ENCODE measurements around the gene TBX5. TPM values are rescaled to one million over a fixed set of nuclear protein-coding genes. Genes with fewer than 3 reads are reported as not detected.

TBX5 gene
- polyA plus RNA-seq, 1 donor (not counting 4 experiments of a cell fraction or from before 2014, with no cell fraction given), result not detected

DNA sequence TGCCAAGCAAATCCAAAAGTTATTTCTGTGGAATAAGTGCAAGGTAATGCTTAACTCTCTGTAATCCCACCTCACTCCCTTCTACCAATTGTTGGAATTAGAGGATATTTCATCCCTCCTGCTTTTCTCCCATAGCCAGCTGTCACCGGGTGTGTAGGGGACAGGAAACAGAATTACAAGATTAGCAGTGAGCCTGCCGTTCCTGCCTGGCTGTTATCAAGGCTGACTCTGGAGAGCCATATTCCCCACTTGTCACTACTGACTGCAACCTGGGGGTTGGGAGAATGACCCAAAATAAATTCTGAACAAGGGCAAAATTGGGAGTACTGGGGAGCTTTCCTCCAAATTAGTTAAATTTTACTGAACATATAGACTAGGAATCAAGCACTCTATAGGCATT lies 24.8 kb downstream of the TBX5 start:
- no peak overlapping the region for H3K9ac ChIP-seq (ENCODE audit: control insufficient read depth, extremely low read depth, insufficient read depth, low read length)
- DNase-seq (ENCODE audit: low read depth, low spot score) (no peak), FAIRE-seq (no peak)
- H3K4me1 ChIP-seq (ENCODE audit: control insufficient read depth, extremely low read depth, insufficient read depth, low read length), result no peaks in the 10 kb centered on the region
- no peaks in the 10 kb centered on the region for H3K27me3 ChIP-seq (ENCODE audit: control insufficient read depth, extremely low read depth, insufficient read depth, low read length)
- H4K20me1 ChIP-seq (ENCODE audit: control insufficient read depth, extremely low read depth, insufficient read depth, low read length), result no peaks in the 10 kb centered on the region
- no peaks in the 10 kb centered on the region for H3K79me2 ChIP-seq (ENCODE audit: control insufficient read depth, insufficient read depth, low read length)
- H3K9me1 ChIP-seq (ENCODE audit: control insufficient read depth, extremely low read depth, insufficient read depth, low read length), result no peaks in the 10 kb centered on the region
- no peak for TF ChIP-seq EZH2 (IDR thresholded peaks at IDR 0.05; ENCODE audit: low read length)
- TF ChIP-seq, protein P1, sequence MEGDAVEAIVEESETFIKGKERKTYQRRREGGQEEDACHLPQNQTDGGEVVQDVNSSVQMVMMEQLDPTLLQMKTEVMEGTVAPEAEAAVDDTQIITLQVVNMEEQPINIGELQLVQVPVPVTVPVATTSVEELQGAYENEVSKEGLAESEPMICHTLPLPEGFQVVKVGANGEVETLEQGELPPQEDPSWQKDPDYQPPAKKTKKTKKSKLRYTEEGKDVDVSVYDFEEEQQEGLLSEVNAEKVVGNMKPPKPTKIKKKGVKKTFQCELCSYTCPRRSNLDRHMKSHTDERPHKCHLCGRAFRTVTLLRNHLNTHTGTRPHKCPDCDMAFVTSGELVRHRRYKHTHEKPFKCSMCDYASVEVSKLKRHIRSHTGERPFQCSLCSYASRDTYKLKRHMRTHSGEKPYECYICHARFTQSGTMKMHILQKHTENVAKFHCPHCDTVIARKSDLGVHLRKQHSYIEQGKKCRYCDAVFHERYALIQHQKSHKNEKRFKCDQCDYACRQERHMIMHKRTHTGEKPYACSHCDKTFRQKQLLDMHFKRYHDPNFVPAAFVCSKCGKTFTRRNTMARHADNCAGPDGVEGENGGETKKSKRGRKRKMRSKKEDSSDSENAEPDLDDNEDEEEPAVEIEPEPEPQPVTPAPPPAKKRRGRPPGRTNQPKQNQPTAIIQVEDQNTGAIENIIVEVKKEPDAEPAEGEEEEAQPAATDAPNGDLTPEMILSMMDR (optimal IDR thresholded peaks at IDR 0.05 in 1 of 3, IDR thresholded peaks at IDR 0.05 in 1 of 3, conservative IDR thresholded peaks at IDR 0.05 in 1 of 3; ENCODE audit: extremely low read depth in 1 of 3, insufficient read depth in 2 of 3, low read length in 3 of 3), result no peak
- dilution Hi-C loops (cut with MboI; ENCODE audit: extremely low pct_ligation_motif_present, low sequenced_read_pairs), result no loop called here
- H2AFZ ChIP-seq (ENCODE audit: control insufficient read depth, low read length), result no peak overlapping the region
- no peaks in the 10 kb centered on the region for H3K9me3 ChIP-seq (ENCODE audit: control insufficient read depth, low read depth, low read length)
- no peak overlapping the region for H3K4me3 ChIP-seq (ENCODE audit: control insufficient read depth in 2 of 3, extremely low read depth in 1 of 3, insufficient read depth in 2 of 3, low read depth in 1 of 3, low read length in 3 of 3)
- H3K36me3 ChIP-seq (ENCODE audit: control insufficient read depth in 2 of 2, extremely low read depth in 1 of 2, insufficient read depth in 2 of 2, low read length in 2 of 2), result no peaks in the 10 kb centered on the region
- H3K27ac ChIP-seq (ENCODE audit: control insufficient read depth, insufficient read depth, low read length), result no peak overlapping the region
- no peak overlapping the region for H3K4me2 ChIP-seq (ENCODE audit: control insufficient read depth, extremely low read depth, insufficient read depth, low read depth, low read length)

DNA sequence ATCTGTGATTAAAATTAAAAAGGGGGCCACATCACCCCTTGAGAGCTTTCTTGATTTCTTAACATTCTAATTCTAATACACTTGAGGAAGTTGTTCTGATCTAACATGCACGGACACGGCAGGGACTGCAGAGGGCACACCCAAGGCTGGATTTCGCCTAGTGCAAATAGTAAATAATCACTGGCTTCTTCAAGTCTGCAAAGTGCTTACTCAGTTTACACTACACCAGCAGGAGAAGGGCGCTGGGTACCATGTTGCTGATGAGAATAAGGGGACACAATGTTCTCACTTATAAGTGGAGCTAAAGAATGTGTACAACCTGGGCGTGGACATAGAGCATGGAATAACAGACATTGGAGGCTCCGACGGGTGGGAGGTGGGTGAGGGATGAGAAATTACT lies 34.2 kb downstream of the TBX5 start:
- Histone ChIP-seq H3K9ac (ENCODE audit: control insufficient read depth, extremely low read depth, insufficient read depth, low read length) (no peak overlapping the region), H3K9me1 (ENCODE audit: control insufficient read depth, extremely low read depth, insufficient read depth, low read length) (no peaks in the 10 kb centered on the region), H3K9me3 (ENCODE audit: control insufficient read depth, low read depth, low read length) (no peaks in the 10 kb centered on the region), H2AFZ (ENCODE audit: control insufficient read depth, low read length) (no peak overlapping the region), H3K4me2 (ENCODE audit: control insufficient read depth, extremely low read depth, insufficient read depth, low read depth, low read length) (no peak overlapping the region), H3K4me1 (ENCODE audit: control insufficient read depth, extremely low read depth, insufficient read depth, low read length) (no peaks in the 10 kb centered on the region), H3K36me3 (ENCODE audit: control insufficient read depth in 2 of 2, extremely low read depth in 1 of 2, insufficient read depth in 2 of 2, low read length in 2 of 2) (no peaks in the 10 kb centered on the region), H3K4me3 (ENCODE audit: control insufficient read depth in 2 of 3, extremely low read depth in 1 of 3, insufficient read depth in 2 of 3, low read depth in 1 of 3, low read length in 3 of 3) (no peak overlapping the region), H3K79me2 (ENCODE audit: control insufficient read depth, insufficient read depth, low read length) (no peaks in the 10 kb centered on the region), H4K20me1 (ENCODE audit: control insufficient read depth, extremely low read depth, insufficient read depth, low read length) (no peaks in the 10 kb centered on the region), H3K27ac (ENCODE audit: control insufficient read depth, insufficient read depth, low read length) (no peak overlapping the region), H3K27me3 (ENCODE audit: control insufficient read depth, extremely low read depth, insufficient read depth, low read length) (no peaks in the 10 kb centered on the region)
- no peak for DNase-seq (ENCODE audit: low read depth, low spot score)
- dilution Hi-C loops (cut with MboI; ENCODE audit: extremely low pct_ligation_motif_present, low sequenced_read_pairs), result no loop called here
- no peak for FAIRE-seq
- TF ChIP-seq, protein P1 (optimal IDR thresholded peaks at IDR 0.05 in 1 of 3, IDR thresholded peaks at IDR 0.05 in 1 of 3, conservative IDR thresholded peaks at IDR 0.05 in 1 of 3; ENCODE audit: extremely low read depth in 1 of 3, insufficient read depth in 2 of 3, low read length in 3 of 3), result no peak
- TF ChIP-seq EZH2 (IDR thresholded peaks at IDR 0.05; ENCODE audit: low read length), result no peak
